ENCODE data around the gene LETMD1.

- TF ChIP-seq, protein P1, sequence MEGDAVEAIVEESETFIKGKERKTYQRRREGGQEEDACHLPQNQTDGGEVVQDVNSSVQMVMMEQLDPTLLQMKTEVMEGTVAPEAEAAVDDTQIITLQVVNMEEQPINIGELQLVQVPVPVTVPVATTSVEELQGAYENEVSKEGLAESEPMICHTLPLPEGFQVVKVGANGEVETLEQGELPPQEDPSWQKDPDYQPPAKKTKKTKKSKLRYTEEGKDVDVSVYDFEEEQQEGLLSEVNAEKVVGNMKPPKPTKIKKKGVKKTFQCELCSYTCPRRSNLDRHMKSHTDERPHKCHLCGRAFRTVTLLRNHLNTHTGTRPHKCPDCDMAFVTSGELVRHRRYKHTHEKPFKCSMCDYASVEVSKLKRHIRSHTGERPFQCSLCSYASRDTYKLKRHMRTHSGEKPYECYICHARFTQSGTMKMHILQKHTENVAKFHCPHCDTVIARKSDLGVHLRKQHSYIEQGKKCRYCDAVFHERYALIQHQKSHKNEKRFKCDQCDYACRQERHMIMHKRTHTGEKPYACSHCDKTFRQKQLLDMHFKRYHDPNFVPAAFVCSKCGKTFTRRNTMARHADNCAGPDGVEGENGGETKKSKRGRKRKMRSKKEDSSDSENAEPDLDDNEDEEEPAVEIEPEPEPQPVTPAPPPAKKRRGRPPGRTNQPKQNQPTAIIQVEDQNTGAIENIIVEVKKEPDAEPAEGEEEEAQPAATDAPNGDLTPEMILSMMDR (conservative IDR thresholded peaks at IDR 0.05; ENCODE audit: low read depth, low read length) = no peak
- TF ChIP-seq POLR2A (IDR thresholded peaks at IDR 0.05; ENCODE audit: low read depth, low read length) (no peak), SMC3 (IDR thresholded peaks at IDR 0.05; ENCODE audit: low read depth, low read length) (no peak), CEBPB (IDR thresholded peaks at IDR 0.05; ENCODE audit: low read depth, low read length) (peak; percentile 88)
Observed at GRCh38 chr12:51090705-51091229, 42.6 kb downstream of the LETMD1 start.

Data from IMR-90 (cell line).